OCI-LY1 (cell line): ENCODE data around the gene DOK4.

Source experiments
- EZH2 ChIP-seq: fragments of 200-600 bp; sonication (generic), shearing (Covaris generic); IDR thresholded peaks from 2 replicates; pipeline ENCODE4 v1.8.0; 2017; ENCODE audit warnings: borderline replicate concordance, mixed run types, mild to moderate bottlenecking, antibody characterized with exemption, low read length, moderate library complexity, mixed read lengths
- TF ChIP-seq, protein P1 (sequence below): fragments of 200-600 bp; sonication (generic), shearing (Covaris generic); IDR thresholded peaks from 2 replicates; pipeline ENCODE4 v1.5.1; 2017; ENCODE audit warnings: mild to moderate bottlenecking, antibody characterized with exemption, low read length, moderate library complexity, mixed read lengths

DNA sequence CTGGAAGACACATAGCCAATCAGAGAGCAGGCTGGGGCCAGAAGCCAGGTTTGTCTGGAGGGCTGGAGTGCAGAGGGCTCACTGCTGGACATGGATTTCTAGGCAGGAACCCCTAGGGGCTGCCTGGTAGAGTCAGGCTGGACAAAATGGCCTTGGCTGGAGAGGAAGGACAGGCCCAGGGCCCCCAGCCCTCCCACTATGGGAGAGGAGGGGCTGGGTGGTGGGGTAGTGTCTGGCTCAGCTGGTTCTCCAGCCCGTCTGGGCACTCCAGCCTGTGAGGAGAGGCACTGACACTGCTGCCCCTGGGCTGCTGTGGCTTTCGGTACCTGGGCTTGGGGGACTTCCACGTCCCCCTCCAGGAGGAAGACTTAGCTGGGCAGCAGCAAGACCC lies 21.7 kb upstream of the DOK4 start:
- TF ChIP-seq, protein P1, sequence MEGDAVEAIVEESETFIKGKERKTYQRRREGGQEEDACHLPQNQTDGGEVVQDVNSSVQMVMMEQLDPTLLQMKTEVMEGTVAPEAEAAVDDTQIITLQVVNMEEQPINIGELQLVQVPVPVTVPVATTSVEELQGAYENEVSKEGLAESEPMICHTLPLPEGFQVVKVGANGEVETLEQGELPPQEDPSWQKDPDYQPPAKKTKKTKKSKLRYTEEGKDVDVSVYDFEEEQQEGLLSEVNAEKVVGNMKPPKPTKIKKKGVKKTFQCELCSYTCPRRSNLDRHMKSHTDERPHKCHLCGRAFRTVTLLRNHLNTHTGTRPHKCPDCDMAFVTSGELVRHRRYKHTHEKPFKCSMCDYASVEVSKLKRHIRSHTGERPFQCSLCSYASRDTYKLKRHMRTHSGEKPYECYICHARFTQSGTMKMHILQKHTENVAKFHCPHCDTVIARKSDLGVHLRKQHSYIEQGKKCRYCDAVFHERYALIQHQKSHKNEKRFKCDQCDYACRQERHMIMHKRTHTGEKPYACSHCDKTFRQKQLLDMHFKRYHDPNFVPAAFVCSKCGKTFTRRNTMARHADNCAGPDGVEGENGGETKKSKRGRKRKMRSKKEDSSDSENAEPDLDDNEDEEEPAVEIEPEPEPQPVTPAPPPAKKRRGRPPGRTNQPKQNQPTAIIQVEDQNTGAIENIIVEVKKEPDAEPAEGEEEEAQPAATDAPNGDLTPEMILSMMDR, result no peak
- TF ChIP-seq EZH2, result no peak
